A549 treated with dexamethasone at 1 μM for 4 hours (cell line): ENCODE data around the gene DESI2. TPM values are rescaled to one million over a fixed set of nuclear protein-coding genes. Genes with fewer than 3 reads are reported as not detected.

Experiments
- total RNA-seq: library from RNA; stranded (reverse); fragments of 200-300 nt; extraction: Qiagen RNA extraction; gene quantifications from 5 replicates; pipeline ENCODE4 v1.2.3, GENCODE V29; 2022

Gene DESI2
- 27.2 to 34.6 TPM (median 31.9 TPM) in 5 replicates for total RNA-seq

GRCh38 chr1:244652623-244653438, at the start of gene DESI2:
TSS of gene DESI2 (plus strand) at chr1:244653126. CDS start at chr1:244653314, 188 bp downstream.

Other genes with a start within 250 kb of the DESI2 start
- 42.7 to 48.9 TPM (median 45.9 TPM) in 5 replicates for gene ADSS2, start 201.2 kb upstream of the DESI2 start, total RNA-seq
- gene CATSPERE, start 191.9 kb upstream of the DESI2 start, total RNA-seq: 0.02 to 0.08 TPM (median 0.03 TPM) in 5 replicates
- gene COX20, start 182.5 kb downstream of the DESI2 start, total RNA-seq: 42.3 to 50.7 TPM (median 47.1 TPM) in 5 replicates
- gene HNRNPU, start 211.4 kb downstream of the DESI2 start, total RNA-seq: 389 to 411 TPM (median 398 TPM) in 5 replicates